Sigmoid colon (tissue), 4 donors: ENCODE results near the gene RAB3C.

Source experiments
- CTCF ChIP-seq, 4 experiments: fragments of 450-650 bp in 3 of 4; fragments of 200-600 bp in 1 of 4; IDR thresholded peaks; one replicate each; pipeline ENCODE4 v1.5.1; 2016 to 2019; ENCODE audit warnings: antibody characterized with exemption in 4 of 4, mild to moderate bottlenecking in 3 of 4, moderate library complexity in 2 of 4
- EP300 ChIP-seq, 4 donors: sonication (generic); formaldehyde crosslinking; IDR thresholded peaks; one replicate each; pipeline ENCODE4 v1.6.1; 2017; ENCODE audit warnings: antibody characterized with exemption in 4 of 4
- POLR2A ChIP-seq, 2 donors: fragments of 450-650 bp; IDR thresholded peaks; one replicate each; pipeline ENCODE4 v1.6.1; 2016; ENCODE audit warnings: antibody characterized with exemption in 2 of 2, mild to moderate bottlenecking in 2 of 2, moderate library complexity in 2 of 2
- POLR2AphosphoS5 ChIP-seq, 4 donors: sonication (generic); formaldehyde crosslinking; IDR thresholded peaks; one replicate each; pipeline ENCODE4 v1.6.1; 2017; ENCODE audit warnings: antibody characterized with exemption in 4 of 4

DNA sequence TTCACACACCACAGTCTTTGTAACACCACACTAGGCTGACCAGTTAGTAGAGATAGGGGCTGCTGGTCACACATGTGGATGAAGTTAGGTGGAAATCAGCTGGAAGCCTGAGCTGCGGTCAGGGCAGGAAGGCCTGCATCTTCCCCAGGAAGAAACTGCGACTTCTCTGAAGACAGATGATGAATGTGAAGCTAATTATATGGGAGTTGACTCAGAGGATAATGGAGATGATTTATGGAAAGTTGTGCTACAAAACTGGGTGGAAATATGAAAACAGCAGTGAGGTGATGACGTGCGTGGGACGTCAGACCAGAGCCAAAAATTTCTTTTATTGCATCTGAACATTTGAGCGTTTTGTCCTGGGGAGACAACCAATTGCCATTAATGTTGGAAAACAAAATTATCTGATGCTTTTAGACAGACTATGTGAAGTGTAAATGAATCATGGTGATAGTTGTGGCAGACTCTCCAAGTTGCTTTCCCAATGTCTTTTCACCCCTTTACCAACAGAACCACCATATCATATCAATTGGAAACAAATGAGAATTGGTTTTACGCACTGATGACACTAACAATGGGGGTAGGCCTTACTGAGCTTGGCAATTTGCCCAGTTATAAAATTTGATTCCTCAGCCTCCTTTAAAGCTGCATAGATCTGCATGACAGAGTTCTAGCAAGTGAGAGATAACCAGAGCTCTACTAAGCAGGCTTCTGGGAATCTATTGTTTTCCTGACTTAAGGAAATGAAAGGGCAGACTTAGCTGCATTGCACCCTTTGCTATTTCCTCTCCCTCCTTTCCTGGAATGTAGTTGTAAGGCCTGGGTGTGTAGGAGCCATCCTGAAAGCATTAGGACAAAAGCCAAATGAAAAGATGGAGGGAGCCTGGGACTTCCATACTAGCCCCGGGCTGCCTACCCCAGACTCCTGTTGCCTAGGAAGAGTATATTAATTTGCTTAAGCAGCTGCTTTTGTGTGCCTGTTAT, 84.0 kb downstream of the RAB3C start:
- TF ChIP-seq CTCF (IDR thresholded peaks at IDR 0.05): no peak
- no peak for TF ChIP-seq EP300 (IDR thresholded peaks at IDR 0.05)
- TF ChIP-seq POLR2AphosphoS5 (IDR thresholded peaks at IDR 0.05): no peak
- no peak for TF ChIP-seq POLR2A (IDR thresholded peaks at IDR 0.05)
